Stomach (tissue), 4 donors: Measurements from ENCODE around the gene TNFRSF11A.

Experiments
- POLR2A ChIP-seq, 4 donors: fragments of 450-650 bp; IDR thresholded peaks; one replicate each; pipeline ENCODE4 v1.6.1; 2016; ENCODE audit warnings: antibody characterized with exemption in 4 of 4, control low read depth in 2 of 4, mild to moderate bottlenecking in 1 of 4, moderate library complexity in 1 of 4
- POLR2AphosphoS5 ChIP-seq, 3 donors: sonication (generic); formaldehyde crosslinking; IDR thresholded peaks; one replicate each; pipeline ENCODE4 v1.6.1; 2016; ENCODE audit warnings: antibody characterized with exemption in 3 of 3

GRCh38 chr18:62438866-62439265 lies 113.8 kb downstream of the TNFRSF11A start:
- TF ChIP-seq POLR2A (IDR thresholded peaks at IDR 0.05) (no peak), POLR2AphosphoS5 (IDR thresholded peaks at IDR 0.05) (no peak)
